ENCODE results near the gene COLQ.

Gene COLQ

DNA sequence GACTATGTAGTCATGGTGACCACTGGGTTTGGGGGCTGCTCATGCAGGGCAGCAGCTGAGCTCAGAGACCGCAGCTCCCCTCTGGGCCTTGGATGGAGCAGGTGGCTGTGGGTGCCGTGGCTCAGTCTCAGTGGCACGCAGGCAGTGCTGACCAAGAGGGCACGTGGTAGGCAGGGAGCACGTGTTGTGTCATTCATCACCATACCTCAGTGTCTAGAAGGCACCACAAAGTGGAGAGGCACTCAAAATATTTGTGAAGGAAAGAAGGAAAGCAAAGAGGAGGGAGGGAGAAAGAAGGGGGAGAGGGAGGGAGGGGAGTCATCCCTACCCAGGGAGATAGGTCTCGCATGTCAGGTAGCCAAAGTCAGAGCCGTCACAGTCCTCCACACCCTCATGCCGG lies 68.0 kb downstream of the COLQ start:
- DNase-seq: no peak

DNA sequence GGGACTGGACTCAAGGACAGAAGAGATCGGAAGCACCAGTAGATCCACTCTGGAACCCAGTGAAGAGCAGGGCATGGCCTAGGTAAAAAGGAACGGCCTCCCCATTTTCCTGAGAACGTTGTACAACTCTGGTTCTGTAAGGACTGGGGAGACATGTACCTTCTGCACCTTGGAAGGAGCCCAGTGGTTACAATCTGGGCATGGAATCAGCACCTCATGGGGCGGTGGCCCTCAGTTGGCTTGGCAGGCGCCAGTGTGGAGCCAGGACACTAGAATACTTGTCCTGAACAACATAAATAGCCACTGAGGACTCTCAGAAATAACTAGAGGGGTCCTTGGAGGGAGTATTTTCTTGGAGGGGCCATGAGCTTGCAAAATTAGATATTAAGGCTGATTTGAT lies 68.5 kb downstream of the COLQ start:
- no peak for DNase-seq

DNA sequence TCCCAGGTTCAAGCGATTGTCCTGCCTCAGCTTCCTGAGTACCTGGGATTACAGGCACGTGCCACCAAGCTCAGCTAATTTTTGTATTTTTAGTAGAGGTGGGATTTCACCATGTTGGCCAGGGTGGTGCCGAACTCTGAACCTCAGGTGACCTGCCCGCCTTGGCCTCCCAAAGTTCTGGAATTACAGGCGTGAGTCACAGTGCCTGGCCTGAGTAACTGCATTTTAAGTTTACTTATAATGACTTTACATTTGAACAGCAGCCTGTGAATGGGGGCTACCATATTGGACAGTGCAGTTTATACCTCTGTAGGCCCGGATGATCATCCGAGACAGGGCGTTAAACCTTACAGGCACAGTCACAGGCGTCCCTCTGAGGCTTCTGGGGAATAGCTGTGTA lies 69.3 kb downstream of the COLQ start:
- DNase-seq: no peak

DNA sequence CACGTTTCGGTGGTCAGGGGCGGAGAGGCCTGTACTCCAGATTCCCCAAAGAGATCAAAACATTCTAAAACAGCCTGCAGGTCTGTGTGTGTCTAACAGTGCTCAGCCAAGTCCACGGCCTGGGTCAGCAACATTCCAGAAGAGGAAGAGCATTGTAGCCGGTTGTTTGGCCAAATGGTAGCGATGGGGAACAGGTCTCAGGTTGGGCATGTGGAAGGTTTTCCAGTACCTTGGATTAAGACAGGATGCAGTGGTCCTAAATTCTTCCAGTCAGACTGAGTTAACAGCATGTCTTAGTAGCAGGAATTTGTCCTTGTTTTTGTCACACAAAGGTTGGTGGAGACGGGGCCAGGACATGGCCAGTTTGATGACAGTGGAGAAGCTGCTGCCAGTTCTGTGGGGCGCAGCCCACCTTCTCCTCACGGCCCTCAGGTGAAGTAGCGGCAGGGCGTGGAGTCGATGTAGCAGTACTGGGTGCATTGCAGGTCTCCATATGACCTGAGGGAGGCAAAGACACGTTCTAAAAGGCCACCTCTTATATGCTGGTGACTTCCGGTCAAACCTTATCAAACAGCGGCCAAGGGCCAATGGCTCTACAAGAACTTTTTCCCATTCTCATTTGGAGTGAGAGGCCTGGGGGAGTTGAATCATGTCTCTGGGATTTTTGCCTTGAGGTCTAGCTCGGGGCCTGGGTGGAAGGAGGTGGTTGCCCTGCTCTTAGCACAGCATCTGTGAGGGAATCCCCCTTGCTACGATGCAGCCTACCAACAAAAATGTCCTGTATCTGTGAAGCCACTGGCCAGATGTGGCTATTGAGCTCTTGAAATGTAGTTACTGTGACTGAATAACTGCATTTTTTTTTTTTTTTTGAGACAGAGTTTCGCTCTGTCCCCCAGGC lies 70.0 kb downstream of the COLQ start:
- no peak for DNase-seq

DNA sequence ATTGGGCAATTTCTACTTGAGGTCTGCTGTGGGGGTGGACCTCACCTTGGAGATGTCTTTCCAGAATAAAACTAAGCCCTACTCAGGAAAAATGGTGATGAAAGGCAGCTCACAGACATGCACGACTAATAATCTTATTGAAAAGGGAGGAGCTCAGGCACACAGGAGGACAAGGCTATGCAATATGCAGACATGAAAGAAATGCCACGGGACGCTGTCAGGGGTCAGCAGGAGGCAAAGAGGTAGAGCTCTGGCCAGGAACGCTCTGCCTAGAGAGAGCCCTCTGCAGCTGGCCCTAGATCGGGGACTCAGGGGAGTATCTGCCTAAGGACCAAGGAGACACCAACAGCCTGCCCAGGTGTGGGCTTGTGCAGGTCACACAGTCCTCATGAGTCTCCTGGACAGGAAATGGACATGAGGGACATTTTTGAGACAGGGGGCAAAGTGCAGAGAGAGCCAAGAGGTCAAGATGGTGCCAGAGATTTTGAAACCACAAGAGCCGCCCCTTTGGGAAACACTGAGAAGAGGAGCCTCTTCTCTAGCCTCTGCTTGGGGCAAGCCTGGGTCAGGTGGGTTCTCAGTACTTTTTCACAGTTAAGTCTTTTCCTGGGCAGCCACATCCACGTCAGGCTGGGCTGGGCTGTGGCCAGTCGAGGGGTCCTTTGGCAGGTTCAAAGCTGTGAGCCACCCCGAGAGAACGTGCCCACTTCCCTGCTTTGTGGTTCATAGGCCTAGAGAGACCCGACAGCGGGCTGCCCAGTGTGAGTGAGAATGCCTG lies 70.9 kb downstream of the COLQ start:
- DNase-seq: no peak

DNA sequence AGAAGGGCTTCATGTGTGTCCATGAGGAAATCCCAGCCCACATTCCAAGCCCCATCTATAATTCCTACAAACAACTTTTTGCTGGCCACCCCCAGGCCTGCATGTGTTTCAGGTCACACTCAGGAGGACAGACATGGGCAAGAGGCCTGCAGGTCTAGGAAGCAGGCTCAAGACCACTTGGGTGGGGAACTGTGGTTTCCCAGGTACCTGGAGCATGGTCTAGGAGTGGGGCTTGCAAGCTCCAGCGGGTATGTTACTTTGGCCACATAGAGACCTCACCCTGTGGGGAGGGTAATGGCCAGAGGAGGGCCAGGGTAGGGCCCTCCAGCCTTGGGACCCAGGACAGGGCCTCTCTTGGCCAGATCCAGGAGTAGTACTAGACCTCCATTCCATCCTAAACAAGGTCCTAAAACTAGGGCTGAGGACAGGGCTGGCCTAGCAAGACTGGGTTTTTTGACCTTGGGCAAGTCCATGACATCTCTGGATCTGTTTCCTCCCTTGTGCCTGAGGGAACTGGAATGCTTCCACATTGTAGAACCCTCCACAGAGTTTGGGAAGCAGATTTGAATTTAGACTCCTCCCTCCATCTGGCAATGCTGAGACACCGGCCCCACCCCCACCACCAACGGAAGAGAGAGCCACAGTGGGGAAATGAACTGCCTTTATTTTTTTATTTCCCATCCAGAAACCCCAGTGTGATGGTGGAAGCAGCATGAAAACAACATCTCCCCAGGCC lies 71.8 kb downstream of the COLQ start:
- no peak for DNase-seq

DNA sequence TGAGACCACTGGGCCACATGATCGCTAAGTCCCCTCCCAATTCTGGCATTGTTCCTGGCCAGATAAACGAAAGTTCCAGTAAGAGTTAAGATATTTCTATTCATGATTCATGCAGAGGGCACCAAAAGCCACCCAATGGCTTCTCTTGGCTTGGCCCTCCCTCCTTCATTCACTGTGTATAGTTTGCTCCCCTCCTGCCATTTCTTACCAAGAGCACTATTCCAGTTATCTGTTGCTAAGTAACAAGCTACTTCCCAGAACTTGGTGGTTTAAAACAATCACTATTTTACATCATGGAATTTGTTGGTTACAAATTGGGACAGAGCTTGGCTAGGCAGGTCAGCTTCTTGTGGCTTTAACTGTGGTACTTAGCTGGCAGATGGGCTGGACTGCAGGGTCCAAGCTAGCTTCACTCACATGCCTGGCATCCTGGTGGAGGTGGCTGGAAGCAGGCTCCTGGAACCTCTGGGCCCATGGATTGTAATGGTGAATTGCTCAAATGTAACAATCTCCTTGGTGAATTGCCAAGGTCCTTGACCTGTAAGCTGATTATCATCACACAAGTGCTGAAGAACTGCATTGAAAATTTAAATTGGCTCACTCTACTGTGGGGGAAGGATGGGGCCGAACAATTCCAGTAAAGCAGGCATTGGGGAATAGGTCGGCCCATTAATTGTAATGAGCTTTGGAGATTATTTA lies 77.5 kb downstream of the COLQ start:
- no peak for DNase-seq

DNA sequence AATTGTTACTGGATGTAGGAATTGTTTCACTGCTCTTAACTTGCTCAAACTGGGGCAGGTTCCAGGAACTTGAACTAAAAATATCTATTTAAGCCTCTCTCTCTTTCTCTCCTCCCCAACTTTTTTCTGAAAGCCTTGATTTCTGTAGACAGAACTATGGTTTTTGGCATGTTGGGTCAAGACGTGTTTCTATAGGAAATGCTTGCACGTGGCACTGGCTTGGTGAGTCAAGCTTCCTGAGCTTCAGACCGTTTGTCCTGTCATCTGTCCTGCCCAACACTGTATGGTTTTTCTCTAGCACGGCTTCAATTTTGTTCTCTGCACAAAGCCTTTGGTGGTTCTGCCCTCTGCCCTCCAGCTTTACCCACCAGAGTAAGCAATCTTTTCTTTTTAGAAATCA lies 80.6 kb downstream of the COLQ start:
- DNase-seq: no peak

DNA sequence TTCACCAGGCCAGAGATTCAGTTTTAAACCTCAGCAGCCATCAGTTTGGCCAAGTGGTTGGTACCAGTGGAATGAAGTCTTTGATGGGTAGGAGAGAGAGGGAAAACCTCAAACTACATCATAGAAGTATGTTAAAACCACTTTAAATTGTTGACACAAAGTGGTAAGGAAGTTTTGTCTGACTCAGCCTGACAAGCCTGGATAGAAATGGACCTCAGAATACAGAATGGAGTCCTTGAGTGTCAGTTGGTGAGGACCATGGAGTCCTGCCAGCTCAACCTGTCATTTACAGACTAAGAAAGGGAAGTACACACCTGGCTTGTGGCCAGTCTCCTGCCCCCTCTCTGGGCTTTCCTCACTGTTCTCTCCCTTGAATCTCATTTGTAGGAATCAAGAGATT lies 82.0 kb downstream of the COLQ start:
- DNase-seq: no peak

DNA sequence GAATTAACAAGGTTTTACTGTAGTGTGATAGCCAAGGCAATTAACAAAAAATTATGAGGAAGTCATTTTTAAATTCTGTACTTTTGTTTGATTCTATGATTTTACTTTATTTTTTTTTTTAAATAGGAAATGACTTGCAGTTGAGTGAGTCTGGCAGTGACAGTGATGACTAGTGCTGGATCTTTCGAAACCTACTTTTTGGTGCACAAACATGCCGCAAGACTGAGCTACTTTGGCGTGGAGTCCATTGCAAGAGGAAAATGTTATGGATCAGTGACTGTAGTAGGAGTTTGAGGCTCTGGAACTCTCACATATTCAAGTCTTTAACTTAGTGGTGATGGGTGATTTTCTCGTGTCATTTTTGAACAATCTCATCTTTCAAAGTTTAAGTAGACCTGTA lies 82.5 kb downstream of the COLQ start:
- DNase-seq: no peak

DNA sequence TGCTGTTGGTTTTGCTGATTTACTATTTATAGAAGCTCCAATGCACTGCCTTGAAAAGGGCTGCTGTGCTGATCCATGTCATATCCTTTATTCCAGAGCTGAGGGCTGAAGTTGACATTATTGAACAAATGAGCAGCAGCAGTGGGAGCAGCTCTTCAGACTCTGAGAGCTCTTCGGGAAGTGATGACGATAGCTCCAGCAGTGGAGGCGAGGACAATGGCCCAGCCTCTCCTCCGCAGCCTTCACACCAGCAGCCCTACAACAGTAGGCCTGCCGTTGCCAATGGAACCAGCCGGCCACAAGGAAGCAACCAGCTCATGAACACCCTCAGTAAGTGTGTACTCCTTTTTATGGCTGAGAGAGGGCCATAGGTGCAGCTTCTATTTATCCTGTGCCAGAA lies 85.3 kb downstream of the COLQ start:
- no peak for DNase-seq

DNA sequence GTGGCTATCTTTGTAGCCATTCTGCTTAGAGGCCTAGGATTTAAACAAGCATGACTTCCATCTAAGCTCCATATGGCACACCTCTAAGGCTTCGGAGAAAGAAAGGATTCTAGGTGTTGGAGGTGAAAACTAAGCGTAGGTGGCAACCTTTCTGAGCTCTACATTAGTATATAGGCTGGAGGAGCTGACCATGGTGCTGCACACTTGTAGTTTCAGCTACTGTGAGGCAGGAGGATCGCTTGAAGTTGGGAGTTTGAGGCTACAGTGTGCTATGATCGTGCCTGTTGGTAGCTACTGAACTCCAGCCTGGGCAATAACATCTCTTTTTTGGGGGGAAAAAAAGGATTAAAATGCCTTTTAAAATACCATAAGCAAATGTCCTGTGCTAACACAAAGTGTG lies 86.8 kb downstream of the COLQ start:
- DNase-seq: no peak

DNA sequence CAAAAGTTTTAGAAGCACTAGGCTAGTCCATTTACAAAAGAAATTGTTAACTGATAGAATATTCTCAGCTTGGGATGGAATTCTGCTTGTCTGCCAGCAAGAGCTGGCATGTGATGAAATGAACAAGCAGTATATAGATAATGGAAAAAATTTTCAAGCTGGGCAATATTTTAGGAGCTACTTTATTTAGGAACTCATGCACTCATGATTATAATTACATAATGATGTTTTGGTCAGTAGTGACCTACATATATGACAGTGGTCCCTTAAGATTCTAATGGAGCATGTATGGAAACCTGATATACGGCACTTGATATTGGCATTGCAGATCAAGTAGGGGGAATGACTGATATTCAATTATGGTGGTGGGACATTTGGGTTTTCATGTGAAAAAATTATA lies 88.0 kb downstream of the COLQ start:
- no peak for DNase-seq

DNA sequence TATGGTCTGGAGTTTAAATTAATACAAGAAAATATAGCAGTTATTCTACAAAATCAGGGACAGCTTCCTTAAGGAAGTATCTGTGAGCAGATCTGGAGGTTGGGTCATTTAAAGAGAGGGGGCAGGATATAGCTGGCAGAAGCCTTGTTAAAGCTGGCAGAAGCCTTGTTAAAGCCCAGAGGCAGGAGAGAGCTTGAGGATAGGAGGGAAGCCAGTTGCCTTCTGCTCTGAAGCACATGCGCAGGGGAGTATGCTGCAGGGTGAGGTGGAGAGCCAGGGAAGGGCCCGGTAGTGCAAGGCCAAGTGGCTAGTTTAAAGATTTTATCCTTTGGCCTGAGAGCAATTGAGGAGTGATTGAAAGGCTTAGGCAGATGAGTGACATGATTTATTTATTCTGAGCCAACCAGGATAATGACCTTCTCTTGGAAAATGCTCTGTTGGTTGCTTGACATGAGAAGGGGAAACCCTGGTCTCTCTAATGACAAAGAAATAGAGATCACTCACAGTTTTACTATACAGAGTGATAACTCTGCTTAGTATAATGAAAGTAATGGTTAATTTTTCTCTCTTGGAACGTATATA lies 90.2 kb downstream of the COLQ start:
- DNase-seq: no peak

DNA sequence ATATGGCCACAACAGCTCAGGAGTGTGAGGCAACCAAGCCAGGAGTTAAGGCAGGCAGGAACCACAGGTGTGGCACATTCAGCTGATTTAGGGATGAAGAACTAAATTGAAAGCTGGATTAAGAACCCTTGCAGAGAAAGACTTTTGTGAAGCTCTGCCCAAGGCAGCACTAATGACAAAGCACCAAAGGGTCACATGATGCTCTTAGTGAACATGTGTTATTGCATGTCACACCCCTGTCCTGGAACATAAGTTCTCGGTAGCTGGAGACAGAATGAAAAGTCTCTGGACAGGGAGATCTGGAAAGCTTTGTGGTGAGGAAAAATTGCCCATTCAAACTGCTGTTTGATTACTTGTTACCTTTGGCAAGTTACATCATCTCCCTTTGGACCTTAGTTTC lies 90.9 kb downstream of the COLQ start:
- DNase-seq: no peak

DNA sequence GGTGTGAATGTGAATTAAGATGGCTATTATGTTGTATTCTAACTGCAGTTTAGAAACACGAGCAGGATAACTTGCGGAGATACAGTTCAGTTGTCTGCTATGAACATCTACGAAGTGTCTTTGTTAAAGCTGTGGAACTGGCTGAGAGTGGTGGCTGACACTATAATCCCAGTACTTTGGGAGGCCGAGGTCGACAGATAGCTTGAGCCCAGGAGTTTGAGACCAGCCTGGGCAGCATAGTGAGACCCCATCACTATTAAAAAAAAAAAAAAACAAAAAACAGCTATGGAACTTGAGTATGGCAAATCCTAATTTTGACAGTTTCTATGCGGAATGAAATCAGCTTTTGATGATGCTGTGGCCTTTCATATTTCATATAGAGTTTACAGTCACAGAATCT lies 92.4 kb downstream of the COLQ start:
- DNase-seq: no peak

DNA sequence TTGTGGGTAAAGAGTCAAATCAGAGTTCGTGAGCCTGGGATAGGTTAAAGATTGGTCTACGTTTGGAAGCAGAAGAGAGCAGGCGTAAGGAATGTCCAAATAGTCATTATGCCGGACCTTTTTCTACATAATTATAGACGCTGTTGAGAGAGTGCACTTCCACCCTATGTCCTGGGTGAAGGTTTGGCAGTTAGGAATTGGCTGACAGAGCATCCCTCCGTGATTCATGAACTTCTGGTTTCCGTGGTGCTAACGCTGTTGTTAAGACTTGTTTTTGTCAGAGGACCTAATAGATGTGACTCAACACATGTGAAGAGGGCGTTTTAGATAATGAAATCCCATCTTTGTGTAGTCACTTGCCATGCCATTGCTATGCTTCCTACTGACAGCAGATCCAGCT lies 93.0 kb downstream of the COLQ start:
- peak in 1 of 2 experiments; percentile 14 for DNase-seq

DNA sequence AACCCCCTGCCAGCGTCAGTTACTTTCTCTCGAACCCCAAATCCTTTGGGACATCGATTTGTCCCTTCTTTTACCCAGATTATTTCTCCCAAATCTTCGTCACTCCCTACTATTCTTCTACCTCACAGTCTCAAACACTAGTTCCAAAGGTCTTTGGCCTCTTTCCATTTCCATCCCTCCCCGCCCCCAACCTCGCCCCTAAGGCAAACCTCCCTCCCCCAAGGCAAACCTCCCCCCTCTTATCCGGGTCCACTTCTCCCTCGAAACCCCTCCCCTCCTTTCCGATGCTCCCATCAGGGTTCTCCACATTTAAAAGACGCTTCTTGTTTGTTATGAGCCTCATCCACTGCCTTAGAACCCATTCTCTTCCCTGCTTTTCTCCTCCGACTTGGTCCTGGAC lies 93.5 kb downstream of the COLQ start:
- no peak for DNase-seq

DNA sequence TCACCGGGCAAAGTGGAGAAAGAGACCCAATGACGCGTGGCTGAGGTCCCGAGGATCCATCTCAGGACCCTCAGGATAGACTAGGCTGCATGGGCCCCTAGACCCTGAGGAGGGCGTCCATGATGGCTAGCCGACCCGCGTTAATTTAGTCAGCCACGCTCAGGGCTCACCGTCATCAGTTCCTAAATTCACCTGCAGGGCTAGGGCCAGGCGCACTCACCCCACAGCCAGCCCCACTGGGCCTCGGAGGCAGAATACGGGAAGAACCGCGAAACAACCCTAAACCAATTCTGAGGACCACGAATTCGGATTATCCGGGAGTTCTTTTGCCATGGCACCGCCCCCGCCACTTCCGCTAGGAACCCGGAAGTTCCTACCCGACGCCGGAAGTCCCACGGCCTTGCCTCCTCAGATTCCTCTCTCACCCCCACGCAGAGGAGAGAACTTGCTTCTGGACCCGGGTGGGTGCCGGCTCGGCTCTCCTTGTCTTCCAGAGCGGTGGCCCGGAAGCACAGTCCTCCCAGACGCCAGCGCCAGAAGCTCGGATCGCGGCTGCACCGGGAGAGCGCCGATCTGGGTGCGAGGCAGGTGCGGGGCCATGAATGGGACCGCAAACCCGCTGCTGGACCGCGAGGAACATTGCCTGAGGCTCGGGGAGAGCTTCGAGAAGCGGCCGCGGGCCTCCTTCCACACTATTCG lies 94.2 kb downstream of the COLQ start, which contains the start of the genes EAF1 and METTL6:
Gene EAF1, plus strand, starts transcription at position 417 of the 699 bp plus-strand sequence. Its CDS starts 182 bp downstream, at position 599.
Gene METTL6, minus strand, starts transcription at position 363 of the 699 bp plus-strand sequence. CDS start 1,033 bp downstream, outside the sequence.
- peak; percentile 82 to 84 for DNase-seq

DNA sequence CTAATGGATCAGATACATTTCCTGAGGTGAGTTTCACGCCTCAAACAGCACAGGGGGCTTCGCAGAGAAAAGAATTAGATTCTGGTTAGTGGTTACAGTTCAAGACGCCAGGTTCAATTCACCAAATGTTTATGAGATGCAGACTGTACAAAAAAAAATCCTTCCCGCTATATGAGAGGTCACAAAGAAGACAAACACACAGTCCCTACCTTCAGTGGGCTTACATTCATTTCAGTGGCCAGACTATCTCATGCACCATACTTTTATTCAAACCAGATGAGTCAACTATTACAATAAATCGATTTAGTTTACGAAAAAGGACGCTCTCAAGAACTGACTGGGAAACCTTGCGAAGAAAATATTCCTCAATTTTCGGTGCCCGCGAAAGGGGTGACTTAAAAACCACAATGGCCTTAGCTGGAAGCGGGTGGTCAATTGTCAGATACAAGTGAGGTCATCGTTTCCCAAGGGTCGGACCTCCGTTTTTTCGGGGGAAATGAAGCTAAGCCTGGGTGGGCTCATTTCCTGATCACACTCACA lies 94.9 kb downstream of the COLQ start:
- no peak for DNase-seq

DNA sequence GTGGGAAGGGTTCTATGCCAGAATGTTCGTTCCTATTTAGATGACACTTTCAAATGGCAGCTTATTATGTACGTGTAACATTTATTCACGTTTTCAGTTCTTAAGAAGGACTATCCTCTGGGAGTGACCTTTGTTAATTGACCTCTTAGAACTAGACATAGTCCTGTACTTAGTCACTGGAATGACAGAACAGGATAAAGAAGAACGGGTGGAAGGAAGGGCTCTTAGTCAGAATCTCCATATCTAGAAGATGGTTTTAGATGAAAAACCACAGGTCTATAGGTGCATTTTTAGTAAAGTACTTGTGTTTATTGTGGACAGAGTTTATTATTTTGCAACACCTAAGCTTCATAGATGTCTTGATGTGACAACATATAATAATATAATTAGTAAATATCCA lies 100.6 kb downstream of the COLQ start:
- DNase-seq: no peak
